Mucosa of gallbladder (tissue), 1 donor: ENCODE results near the gene SGMS1. TPM values are rescaled to one million over a fixed set of nuclear protein-coding genes. Genes with fewer than 3 reads are reported as not detected.
A peak's percentile ranks its signal among the peaks of the same experiment; 100 is the strongest.

Experiments used
- DNase-seq: peaks from one replicate; pipeline ENCODE4 v3.0.0-alpha.2; 2020; ENCODE audit warnings: low spot score
- total RNA-seq: library from RNA; stranded (reverse); gene quantifications from one replicate; pipeline ENCODE4 v1.2.1, GENCODE V29; 2021
- donor health status: DM: no; HTN: no; CAD: no.

SGMS1 gene
- total RNA-seq, 1 donor from 2014 or later, result 36.9 TPM

DNA sequence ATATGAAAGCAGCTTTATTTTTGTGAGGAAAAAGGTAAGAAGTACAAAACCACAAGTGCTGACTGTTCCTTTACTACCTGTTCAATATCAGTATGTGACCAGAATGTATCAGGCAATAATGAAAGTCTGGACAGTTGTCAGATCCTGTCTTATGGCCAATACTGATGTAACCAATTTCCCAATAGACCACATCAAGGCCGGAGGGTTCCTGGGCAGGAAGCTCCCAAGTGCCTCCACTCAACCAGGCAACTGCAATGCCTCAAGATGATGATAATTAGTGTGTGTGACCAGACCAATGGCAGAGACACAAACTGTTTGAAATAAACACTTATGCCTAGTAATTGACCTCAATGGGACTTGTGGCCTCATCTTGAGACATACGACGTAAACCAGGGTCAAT lies 223.1 kb downstream of the SGMS1 start:
- no peak for DNase-seq

DNA sequence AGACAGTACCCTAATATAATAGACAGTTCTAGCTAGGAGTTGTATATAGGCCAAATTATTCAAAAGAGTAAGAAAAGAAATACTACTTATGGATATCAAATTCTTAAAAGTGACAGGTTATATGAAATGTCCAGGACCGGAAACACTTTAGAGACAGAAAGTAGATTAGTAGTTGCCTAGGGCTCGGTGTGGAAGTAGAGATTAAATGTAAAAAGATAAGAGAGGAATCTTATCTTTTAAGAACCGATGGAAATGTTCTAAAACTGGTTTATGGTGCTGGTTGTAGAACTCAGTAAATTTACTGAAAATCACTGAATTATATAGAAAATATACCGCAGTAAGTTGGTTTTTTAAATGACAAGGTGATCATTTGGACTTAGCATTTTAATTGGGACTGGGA lies 224.9 kb downstream of the SGMS1 start:
- no peak for DNase-seq

DNA sequence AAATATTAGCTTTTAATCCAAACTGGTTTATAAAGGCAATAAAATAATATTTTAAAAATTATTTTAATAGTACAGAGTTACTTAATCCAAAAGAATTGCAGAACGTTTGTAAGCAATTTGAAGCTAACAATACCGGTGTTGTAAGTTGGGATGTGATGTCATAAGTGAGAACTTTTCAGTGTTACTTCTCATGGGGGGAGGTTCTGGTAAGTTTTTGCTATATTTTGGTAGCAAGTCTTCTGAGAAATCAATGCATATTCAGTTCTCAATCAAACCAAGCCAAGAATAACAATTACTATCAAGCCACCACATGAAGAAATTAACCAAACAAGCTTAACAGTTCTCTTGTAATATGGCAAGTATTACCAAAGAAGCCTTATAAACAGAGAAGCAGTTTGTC lies 225.4 kb downstream of the SGMS1 start:
- DNase-seq, result no peak

- no peak for DNase-seq
Measured at GRCh38 chr10:50397312-50398140, 226.2 kb downstream of the SGMS1 start.

DNA sequence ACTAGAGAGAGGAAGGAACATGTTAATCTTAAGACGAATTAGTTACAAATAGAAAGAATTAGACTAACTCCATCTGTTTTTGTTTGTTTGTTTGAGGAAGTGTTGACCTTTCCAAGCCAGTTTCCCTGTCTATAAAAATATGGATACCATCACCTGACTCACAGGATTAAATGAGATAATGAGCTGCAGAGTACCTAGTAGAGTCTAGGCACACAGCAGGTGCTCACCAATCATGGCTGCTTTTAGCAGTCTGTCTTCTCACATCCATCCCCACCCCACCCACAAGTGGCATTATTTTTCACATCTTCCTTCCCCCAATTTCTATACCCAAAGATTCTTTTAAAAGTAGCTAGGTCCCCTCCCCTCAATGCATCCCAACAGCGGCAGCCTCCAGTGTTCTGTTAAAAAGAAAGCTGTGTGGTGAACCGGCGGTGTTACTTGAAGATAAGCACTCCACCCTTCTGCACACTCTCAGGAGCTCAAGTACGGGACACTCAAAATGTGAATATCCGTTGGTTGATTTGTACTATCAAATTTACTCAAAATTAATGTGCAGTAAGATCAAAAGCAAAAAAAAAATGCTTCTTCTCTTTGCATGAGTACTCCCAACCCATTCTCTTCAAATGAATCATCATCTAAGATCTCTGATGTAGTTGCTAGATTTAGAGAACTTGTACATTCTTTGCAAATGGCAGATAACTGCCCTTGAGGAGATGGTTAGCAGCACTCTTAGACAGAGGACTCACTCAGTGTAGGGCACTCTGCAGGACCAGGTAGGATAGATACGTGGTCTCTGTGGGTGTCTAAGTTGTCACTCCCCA lies 227.1 kb downstream of the SGMS1 start:
- no peak for DNase-seq

DNA sequence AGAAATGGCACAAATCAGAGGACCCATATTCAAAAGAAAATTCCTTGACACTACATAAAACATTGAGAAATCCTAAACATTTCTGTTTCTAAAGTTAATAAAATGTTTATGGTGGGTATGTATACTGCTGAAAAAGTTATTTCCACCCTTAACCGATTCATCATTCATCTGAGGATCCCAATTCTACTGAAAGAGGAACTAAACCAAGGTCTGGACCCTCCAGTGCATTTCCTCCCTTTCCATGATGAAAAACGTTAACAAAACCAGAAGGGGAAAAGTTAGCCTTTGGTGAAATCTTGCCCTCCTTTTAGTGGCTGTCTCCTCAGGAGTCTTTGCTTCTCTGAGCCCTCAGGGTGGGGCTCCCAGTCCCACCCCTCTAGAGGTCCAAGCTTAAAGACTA lies 227.9 kb downstream of the SGMS1 start:
- no peak for DNase-seq

DNA sequence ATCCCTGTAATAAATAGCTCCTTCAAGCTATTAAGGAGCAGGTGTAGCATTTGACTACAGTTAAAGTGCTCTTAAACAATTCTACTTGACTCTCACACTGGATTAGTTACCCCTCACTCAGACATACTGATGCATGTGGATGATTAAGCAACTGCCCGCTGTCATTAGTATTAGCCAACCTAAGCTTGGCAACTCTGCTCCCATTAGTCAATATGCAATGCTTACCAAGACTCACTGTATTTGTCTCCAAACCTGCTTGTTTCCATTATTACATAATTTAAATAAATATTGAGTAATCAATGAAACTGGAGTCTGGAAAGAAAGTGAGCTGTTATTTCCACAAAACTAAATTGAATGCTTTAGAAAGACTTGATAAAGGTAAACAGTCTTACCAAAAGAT lies 228.5 kb downstream of the SGMS1 start:
- peak; percentile 21 for DNase-seq

GRCh38 chr10:50394832-50395231 lies 228.9 kb downstream of the SGMS1 start:
- no peak for DNase-seq

- DNase-seq, result no peak
Measured at GRCh38 chr10:50393784-50394467, 229.8 kb downstream of the SGMS1 start.

DNA sequence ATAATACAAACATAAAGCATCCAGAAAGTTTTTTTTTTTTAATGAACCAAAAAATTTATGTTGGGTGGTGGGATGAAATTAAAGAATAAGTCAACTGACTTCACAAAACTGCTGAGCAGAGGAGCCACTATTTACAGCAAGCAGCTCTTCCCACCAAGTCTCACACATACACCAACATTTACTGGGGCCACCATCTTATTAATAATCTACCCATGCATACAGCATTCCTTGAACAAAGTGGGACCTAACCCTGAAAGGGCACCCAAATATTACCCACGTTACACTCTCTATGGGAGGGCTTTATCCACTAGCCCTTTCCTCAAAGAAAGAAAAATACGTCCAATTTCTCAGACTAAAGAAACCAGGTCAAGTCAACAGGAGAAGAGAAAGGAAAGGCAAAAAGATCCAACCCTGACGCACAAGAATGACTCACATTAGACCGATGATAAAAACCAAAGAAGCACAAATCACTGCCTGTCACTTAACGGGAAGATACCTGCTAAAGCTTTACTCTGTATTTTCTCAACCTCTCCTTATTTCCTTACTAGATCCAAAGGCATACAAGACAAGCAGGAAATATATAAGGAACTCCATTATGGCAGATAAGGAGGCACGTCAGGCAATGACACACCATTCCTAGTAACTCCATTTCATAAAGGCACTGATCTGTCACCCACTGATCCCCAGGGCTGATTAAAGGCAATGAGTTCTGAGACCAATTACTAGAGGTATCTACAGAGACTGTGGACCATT lies 230.6 kb downstream of the SGMS1 start:
- DNase-seq, result no peak

DNA sequence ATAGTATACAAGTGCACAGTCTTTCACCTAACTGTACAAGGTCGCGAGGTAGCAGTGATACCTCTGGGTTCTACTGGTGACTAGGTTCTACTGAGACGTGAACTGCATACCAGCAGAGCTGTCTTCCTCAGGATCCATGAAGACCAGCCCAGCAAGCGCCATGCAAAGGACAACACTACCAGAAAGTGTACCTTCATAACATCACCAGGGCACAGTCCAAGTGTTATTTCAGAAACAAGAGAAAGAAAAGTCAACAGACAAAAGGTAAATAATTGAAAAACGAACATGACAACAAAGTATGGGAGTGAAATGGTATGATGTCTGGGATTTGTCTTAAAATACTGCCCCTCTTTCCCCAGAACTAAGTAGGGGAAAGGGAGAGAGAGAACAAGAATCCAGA lies 231.3 kb downstream of the SGMS1 start:
- DNase-seq, result no peak

- no peak for DNase-seq
Measured at GRCh38 chr10:50390302-50390701, 233.5 kb downstream of the SGMS1 start.

- DNase-seq, result no peak
Measured at GRCh38 chr10:50388181-50388580, 235.6 kb downstream of the SGMS1 start.

GRCh38 chr10:50387732-50388073 lies 236.1 kb downstream of the SGMS1 start:
- no peak for DNase-seq

- DNase-seq, result no peak
Measured at GRCh38 chr10:50387007-50387731, 236.6 kb downstream of the SGMS1 start.

- no peak for DNase-seq
Measured at GRCh38 chr10:50385624-50386023, 238.1 kb downstream of the SGMS1 start.

DNA sequence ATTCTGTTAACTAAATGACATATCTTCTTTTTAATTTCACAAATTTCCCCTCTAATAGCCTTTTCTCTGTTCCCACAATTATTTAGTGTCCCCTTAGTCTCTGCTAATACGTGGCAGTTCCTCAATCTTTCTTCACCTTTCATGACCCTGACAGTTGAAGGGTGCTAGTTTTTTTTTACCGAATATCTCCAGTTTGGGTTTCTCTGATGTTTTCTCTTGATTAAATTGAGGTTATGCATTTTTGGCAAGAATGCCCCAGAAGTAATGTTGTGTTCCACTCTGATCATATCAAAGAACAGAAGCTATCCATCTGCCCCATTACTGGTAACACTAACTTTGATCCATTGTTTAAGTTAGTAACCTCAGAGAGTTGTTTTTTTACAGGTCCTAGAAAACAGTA lies 238.9 kb downstream of the SGMS1 start:
- DNase-seq, result no peak

DNA sequence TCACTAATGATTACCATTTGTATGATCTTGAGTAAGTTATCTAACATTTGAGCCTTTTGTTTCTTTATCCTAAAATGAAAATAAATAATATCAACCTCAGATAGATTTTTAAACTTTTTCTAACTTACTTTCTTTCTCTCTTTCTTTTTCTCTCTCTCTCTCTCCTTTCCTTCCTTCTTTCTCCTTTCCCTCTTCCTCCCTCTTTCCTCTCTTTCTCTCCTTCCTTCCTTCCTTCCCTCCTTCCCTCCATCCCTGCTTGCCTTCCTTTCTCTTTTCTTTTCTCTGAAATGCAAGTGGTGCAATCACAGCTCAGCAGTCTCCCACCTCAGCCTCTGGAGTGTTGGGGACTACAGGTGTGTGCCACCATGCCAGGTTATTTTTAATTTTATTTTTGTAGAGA lies 239.5 kb downstream of the SGMS1 start:
- DNase-seq, result no peak

GRCh38 chr10:50382576-50383023 lies 241.2 kb downstream of the SGMS1 start:
- no peak for DNase-seq

GRCh38 chr10:50381642-50382041 lies 242.1 kb downstream of the SGMS1 start:
- no peak for DNase-seq

DNA sequence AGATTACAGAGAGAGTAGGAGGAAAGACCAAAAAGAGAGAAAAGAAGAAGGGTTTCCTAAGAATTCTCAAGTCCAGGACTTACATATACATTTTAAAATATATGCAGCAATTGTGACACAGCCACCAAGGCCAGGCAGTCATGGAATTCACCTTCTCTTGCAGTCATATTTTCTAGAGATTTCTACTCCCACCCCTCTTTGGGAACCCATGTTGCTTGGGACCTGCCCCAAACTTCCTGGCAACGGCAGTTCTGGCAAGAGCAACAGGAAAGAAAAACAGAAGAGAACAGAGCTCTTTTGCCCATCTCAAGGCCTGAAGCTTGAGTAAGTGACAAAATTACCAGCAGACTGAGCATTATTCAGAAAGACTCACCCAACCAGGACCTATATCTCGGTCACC lies 244.1 kb downstream of the SGMS1 start:
- no peak for DNase-seq
